ENCODE results near the gene SLC44A1.

The SLC44A1 gene

DNA sequence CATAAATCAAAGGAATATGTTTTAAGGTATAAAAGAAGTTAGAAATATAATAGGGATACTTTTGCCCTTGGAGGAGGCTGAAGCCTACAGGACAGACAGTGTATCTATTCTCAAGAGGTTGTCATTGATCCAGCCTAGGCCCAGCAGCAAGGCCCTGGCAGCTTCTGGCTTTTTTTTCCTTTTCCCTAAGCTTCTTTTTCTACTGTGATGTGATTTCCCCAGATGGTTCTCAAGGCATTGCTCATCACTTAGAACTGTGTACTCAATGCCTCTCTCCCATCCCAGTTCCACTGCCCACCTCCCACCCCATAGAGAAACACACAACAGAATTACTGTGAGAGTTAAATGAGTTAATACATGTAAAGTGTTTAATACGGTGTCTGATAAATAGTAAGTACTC lies 88.6 kb downstream of the SLC44A1 start:
- TF ChIP-seq CTCF (IDR thresholded peaks at IDR 0.05; ENCODE audit: low read length, missing control alignments), result no peak
- H3K4me3 ChIP-seq (replicated peaks; ENCODE audit: low read depth, low read length), result no peak overlapping the region
- DNase-seq (ENCODE audit: low read depth), result peak; percentile 43

- DNase-seq (ENCODE audit: low read depth), result peak; percentile 30
- H3K4me3 ChIP-seq (replicated peaks; ENCODE audit: low read depth, low read length), result no peak overlapping the region
- TF ChIP-seq CTCF (IDR thresholded peaks at IDR 0.05; ENCODE audit: low read length, missing control alignments), result no peak
These were observed 89.4 kb downstream of the SLC44A1 start for GRCh38 chr9:105333811-105334210.

- H3K4me3 ChIP-seq (replicated peaks; ENCODE audit: low read depth, low read length), result no peak overlapping the region
- no peak for DNase-seq (ENCODE audit: low read depth)
- TF ChIP-seq CTCF (IDR thresholded peaks at IDR 0.05; ENCODE audit: low read length, missing control alignments), result no peak
These were observed 93.9 kb downstream of the SLC44A1 start for GRCh38 chr9:105338308-105338707.

GRCh38 chr9:105339849-105340248 lies 95.4 kb downstream of the SLC44A1 start:
- no peak for DNase-seq (ENCODE audit: low read depth)
- no peak overlapping the region for H3K4me3 ChIP-seq (replicated peaks; ENCODE audit: low read depth, low read length)
- no peak for TF ChIP-seq CTCF (IDR thresholded peaks at IDR 0.05; ENCODE audit: low read length, missing control alignments)

GRCh38 chr9:105341434-105342146 lies 97.1 kb downstream of the SLC44A1 start:
- peak; percentile 33 for DNase-seq (ENCODE audit: low read depth)
- no peak overlapping the region for H3K4me3 ChIP-seq (replicated peaks; ENCODE audit: low read depth, low read length)
- TF ChIP-seq CTCF (IDR thresholded peaks at IDR 0.05; ENCODE audit: low read length, missing control alignments), result no peak

DNA sequence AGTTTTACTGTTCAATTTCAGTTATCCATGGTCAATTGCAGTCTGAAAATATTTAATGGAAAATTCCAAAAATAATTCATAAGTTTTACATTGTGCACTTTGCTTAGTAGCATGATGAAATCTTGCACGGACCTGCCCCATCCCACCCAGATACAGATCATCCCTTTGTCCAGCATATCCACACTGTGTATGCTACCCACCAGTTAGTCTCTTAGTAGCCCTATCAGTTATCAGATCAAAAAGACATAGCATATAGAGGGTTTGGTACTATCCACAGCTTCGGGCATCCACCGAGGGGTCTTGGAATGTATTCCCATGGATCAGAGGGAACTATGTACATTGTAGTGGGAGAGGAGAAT lies 97.7 kb downstream of the SLC44A1 start:
- TF ChIP-seq CTCF (IDR thresholded peaks at IDR 0.05; ENCODE audit: low read length, missing control alignments), result no peak
- no peak for DNase-seq (ENCODE audit: low read depth)
- H3K4me3 ChIP-seq (replicated peaks; ENCODE audit: low read depth, low read length), result no peak overlapping the region

DNA sequence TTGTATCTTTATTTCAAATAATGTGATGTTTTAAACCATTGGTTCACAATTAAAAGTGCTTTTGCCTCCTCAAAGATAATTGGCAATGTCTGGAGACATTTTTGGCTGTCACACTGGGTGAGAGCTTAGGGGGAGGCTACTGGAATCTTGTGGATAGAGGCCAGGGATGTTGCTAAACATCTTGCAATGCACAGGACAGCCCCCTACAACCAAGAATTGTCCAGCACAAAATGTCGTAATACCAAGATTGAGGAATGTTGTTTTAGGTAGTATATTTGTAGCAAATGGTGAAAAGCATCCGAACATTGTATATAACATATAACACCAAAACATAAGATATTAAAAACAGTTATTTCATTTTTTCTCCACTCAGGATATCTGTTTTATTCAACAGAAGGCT lies 99.8 kb downstream of the SLC44A1 start:
- no peak for TF ChIP-seq CTCF (IDR thresholded peaks at IDR 0.05; ENCODE audit: low read length, missing control alignments)
- peak; percentile 79 for DNase-seq (ENCODE audit: low read depth)
- no peak overlapping the region for H3K4me3 ChIP-seq (replicated peaks; ENCODE audit: low read depth, low read length)

Data from fibroblast of pulmonary artery (primary cell).